HG03342 (cell line): Measurements from ENCODE around the gene PSAP.

Experiments
- ATAC-seq: cut with Tn5 transposase; IDR thresholded peaks from one replicate; pipeline ENCODE4 v1.9.1; 2021; ENCODE audit warnings: mild to moderate bottlenecking, moderate library complexity; ENCODE audit not compliant: unreplicated experiment

The PSAP gene

GRCh38 chr10:71789871-71790270, 61.2 kb downstream of the PSAP start:
- ATAC-seq = no peak

DNA sequence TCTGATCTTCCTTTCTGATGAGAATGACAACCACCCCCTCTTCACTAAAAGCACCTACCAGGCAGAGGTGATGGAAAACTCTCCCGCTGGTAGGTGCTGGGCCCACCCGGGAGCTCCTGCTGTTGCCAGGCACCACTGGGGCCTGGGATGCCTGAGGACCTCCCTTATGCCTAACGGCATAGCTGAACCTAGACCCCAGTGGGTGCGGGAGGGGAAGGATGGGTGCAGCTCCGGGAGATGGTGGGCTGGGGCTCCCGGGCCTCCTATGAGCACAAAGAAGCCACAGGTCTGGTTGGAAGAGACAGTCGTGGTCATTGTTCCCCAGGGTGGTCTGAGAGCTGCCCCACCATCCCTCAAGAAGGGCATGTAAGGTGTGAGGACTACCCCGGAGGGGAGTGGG, 62.1 kb downstream of the PSAP start:
- no peak for ATAC-seq

DNA sequence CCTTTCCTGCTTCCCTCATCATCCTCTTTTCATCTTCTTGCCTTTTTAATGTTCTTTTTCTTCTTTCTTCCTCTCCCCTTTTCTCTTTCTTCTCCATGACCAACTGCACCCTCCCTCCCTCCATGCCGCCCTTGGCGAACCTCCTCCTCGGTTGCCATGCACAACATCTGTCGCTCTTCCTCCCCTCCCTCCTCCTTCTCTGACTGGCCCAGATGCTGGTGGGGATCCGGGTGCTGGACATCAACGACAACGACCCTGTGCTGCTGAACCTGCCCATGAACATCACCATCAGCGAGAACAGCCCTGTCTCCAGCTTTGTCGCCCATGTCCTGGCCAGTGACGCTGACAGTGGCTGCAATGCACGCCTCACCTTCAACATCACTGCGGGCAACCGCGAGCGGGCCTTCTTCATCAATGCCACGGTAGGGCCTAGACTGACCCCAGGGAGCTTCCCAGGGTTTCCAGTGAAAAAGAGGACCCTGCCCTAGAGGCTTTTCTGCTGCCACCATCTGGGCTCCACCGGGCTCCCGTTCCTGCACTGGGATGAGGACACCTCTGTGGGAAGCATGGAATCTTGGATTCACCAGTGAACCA, 66.3 kb downstream of the PSAP start:
- no peak for ATAC-seq

GRCh38 chr10:71783917-71784678, 67.0 kb downstream of the PSAP start:
- no peak for ATAC-seq

DNA sequence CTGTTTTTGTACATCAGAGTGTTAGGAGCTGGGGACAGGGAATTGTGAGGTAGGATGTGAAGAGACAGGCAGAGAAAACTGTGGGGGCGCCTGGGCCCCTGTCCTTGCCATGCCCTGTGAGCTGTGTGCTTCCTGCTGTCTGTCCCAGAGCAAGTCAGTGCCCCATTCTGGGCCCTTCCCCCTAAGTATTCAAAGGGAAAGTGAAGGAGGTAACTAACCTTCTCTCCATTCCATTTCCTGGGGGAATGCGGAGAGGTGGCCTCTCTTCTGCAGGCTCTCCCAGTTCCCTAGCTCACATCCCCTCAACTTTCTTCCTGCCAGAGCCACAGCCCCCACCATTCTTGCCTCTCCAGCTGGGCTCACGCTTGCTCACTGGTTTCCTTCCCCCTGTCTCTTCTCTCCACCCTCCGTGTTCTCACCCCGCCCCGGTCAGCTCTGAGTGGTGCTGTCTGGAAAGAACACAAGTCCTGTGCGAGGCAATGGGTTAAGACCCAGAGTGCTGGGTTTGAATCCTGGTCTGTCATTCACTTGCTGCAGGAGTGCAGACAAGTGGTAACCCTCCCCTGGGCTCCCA, 68.0 kb downstream of the PSAP start:
- ATAC-seq = no peak

- ATAC-seq = no peak
Observed at GRCh38 chr10:71782221-71782916, 68.7 kb downstream of the PSAP start.

- no peak for ATAC-seq
Observed at GRCh38 chr10:71780719-71781118, 70.3 kb downstream of the PSAP start.

DNA sequence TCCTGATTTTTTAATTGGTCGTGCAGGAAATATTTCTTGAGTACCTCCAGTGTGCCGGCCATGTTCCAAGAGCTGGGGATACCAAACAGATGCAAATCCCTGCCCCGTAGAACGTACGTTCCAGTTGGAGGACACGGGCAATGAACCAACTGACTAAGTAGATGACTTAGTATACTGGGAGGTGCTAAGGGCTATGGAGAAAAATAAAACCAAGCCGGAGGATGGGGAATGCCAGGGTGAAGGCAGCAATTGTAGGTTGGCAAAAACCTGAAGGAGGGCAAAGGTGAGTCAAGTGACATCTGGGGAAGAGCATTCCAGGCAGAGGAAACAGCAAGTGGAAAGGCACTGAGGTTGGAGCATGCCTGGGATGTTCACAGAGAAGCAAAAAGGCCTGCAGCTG, 70.9 kb downstream of the PSAP start:
- no peak for ATAC-seq

- no peak for ATAC-seq
Observed at GRCh38 chr10:71779641-71780040, 71.4 kb downstream of the PSAP start.

DNA sequence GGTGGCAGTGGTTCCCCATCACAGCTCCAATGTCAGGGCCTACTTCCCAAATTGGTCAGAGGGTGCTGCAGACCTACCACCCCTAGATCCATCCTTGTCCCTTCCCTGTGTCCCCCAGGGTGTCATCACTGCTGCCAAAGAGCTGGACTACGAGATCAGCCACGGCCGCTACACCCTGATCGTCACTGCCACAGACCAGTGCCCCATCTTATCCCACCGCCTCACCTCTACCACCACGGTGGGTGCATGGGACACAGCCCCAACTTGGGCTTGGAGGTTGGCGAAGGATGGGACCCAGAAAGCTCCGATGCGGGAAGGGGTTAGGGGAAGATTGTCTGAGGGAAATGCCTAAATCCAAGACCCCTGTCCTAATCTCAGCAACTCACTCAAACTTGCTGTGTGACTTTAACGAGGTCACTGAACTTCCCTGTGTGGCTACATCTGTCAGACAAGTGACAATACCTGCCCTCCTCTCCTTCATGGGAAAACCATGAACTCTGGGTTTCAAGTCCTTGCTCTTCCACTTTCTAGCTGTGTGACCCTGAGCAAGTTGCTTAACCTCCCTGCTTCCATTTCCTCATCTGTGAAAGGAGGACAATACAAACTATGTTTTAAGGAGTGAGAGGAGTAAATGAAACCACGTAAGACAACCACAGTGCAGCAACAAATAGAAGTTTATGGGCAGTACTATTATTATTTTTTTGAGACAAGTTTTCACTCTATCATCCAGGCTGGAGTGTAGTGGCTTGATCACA, 72.8 kb downstream of the PSAP start:
- no peak for ATAC-seq

DNA sequence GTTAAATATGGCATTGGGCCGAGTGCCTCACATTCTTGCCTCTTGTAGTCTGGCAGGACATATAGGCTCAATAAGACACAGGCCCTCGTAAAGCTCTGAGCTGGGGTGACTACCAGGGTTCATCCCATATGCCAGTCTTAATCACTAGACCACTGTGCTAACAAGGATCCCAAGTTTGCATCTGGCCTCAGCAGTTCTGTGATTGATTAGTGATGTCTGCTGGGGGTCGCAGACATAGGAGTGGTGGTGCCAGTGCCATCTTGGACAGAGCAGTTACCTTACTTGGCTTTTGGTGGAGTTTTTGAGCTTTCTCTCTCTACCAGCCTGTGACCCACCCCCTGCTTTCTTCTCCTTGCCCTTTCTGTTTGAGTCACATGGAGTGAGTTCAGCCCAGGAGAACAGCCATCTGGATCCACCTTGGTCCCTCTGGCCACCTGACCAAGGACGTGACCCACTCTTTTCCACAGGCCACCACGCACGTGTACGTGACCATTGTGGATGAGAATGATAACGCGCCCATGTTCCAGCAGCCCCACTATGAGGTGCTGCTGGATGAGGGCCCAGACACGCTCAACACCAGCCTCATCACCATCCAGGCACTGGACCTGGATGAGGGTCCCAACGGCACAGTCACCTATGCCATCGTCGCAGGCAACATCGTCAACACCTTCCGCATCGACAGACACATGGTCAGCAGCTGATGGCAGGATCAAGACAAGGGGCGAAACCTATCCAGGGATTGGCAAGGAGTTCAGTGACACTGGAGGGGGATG, 73.7 kb downstream of the PSAP start:
- ATAC-seq = no peak

GRCh38 chr10:71776481-71776925, 74.5 kb downstream of the PSAP start:
- ATAC-seq = no peak

- no peak for ATAC-seq
Observed at GRCh38 chr10:71774916-71775702, 75.9 kb downstream of the PSAP start.

DNA sequence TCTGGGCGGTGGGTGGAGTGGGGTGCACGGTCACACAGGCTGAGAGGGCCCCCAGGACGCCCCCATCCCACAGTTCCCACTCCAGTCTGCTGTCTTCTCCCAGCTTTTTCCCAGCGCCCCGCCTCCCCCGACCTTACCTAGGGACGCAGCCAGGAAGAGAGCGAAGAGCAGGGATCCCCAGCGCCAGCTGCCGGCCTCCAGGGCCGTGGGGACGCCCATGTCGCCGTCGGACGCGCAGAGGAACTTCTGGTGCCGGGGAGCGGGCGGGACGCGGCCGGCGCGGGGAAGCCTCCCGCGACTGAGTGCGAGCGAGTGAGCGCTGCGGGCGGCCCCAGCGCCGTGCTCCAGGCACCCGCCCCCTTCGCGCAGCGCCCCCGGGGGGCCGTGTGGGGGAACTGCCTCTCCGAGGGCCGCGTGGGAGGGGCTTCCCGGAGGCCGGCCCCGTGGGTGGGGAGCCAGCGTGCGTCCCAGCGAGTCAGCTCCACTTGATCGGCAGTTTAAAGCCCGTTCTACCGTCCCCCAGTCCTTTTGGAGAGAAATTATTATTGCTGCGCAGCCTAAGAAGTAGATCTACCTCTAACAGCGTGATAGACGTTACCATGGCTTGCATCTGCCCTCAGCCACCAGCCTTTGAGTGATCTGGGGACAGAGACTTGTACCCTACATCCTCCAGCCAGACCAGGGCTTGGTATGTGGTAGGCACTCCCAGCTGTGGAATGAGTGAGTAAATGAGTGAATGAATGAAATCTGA, 77.7 kb downstream of the PSAP start, which contains the start of gene VSIR:
Gene VSIR (minus strand): TSS at position 300 of the 751 bp plus-strand sequence. CDS start 81 bp downstream, at position 219.
- peak; percentile 65 for ATAC-seq

DNA sequence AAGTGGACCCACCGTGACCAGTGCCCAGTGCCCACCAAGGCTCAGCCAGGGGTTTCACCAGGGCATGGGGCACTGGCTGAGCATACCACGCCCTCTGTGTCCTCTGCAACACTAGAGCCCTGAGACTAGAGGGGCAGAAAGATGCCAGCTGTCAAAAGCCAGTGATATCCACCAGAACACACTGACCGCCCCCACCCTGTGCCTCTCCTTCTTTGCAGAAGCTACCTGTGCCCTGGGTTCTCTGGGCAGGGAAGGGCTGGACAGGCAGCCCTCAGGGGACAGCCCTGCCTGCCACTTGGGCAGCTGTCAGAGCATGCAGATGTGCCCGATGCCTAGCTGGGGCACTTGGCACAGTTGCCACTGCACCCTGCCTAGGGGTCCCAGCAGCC, 78.2 kb downstream of the PSAP start:
- no peak for ATAC-seq

GRCh38 chr10:71771821-71772617, 79.0 kb downstream of the PSAP start:
- ATAC-seq = no peak

DNA sequence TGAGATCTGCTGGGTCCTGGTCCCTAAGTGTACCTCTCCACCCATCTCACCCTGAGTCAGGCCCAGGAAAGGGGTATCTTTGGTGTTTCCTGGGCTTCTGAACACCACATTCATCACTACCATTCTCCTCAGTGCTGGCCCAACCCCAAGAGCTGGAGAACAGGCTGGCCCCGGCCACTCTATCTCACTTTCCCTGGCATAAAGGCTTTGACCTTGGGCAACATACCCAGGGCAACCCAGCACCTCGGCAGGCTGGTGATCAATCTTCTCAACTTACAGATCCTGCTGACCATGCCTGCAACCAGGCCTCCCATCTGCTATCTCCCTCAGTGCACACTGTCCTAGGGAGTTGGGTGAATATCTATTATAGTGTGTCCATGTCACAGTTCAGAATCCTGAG, 79.8 kb downstream of the PSAP start:
- ATAC-seq = no peak

DNA sequence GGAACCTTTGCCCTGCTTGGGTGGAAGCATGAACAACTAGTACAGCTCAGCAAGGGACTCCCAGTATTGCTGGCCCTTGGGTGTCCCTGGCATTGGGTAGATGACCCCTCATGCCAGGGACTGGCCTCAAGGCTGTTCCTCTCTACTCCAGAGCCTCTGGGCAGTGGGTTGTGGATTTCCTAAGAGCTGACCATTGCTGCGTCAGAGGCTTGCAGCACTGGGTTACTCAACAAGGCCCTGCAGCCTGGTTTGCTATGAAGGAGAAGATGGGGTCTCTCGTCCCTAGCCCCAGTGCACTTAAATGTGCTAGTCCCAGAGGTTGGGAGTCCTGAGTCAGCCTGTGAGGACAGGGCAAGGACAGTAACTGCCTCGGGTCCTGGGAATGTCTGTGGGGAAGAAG, 80.3 kb downstream of the PSAP start:
- no peak for ATAC-seq
